Measurements from ENCODE around the gene ALOX15.

The ALOX15 gene

DNA sequence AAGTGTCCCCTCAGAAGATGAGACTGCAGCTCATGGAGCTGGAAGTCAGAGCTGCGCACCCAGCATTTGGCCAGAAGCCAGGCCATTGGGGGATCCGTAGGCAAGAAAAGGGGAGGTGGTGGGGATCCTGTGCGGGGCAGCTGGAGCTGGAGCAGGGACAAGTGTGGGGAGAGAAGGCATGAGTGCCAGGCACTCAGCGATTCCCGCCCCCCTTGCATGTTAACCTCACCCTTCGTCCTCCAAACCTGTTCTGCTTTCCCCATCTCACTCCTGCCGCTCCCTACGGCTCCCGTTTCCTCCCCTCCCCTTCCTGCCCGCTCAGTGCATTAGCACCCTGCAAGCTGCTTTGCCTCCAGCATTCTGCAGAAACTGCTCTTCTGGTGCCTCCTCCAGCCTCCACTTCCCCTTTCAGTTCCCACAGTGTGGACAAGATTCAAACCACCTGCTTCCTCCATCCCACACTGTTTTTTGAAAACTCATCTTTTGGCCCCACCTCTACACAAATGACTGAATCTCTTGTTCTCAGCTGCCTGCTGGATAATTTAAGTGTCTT, 5.6 kb downstream of the ALOX15 start:
- TF ChIP-seq, protein P1, sequence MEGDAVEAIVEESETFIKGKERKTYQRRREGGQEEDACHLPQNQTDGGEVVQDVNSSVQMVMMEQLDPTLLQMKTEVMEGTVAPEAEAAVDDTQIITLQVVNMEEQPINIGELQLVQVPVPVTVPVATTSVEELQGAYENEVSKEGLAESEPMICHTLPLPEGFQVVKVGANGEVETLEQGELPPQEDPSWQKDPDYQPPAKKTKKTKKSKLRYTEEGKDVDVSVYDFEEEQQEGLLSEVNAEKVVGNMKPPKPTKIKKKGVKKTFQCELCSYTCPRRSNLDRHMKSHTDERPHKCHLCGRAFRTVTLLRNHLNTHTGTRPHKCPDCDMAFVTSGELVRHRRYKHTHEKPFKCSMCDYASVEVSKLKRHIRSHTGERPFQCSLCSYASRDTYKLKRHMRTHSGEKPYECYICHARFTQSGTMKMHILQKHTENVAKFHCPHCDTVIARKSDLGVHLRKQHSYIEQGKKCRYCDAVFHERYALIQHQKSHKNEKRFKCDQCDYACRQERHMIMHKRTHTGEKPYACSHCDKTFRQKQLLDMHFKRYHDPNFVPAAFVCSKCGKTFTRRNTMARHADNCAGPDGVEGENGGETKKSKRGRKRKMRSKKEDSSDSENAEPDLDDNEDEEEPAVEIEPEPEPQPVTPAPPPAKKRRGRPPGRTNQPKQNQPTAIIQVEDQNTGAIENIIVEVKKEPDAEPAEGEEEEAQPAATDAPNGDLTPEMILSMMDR (IDR thresholded peaks at IDR 0.05), result no peak
- Histone ChIP-seq H3K36me3 (no peaks in the 10 kb centered on the region), H3K27ac (no peak overlapping the region), H3K4me1 (ENCODE audit: control insufficient read depth in 1 of 2, insufficient read depth in 1 of 2, low read depth in 1 of 2, low read length in 1 of 2) (peaks cover 10% of the 10 kb centered on the region in 2 experiments), H3K4me3 (ENCODE audit: low read depth in 1 of 2, low read length in 1 of 2) (no peak overlapping the region), H3K9me3 (no peaks in the 10 kb centered on the region), H3K27me3 (peaks cover 72% of the 10 kb centered on the region)

DNA sequence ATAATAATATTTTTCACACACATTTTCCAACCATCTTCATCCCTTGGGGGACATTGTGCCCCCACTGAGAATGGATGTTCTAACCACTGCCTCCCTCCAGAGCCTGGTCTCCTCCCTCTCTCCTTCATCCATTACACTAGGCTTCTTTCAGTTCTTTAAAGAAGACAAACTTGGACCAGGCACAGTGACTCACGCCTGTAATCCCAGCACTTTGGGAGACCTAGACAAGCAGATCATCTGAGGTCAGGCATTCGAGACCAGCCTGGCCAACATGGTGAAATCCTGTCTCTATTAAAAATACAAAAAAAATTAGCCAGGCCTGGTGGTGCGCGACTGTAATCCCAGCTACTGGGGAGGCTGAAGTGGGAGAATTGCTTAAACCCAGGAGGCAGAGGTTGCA, 6.5 kb downstream of the ALOX15 start:
- Histone ChIP-seq H3K4me3 (ENCODE audit: low read depth in 1 of 2, low read length in 1 of 2) (no peak overlapping the region), H3K36me3 (no peaks in the 10 kb centered on the region), H3K4me1 (ENCODE audit: control insufficient read depth in 1 of 2, insufficient read depth in 1 of 2, low read depth in 1 of 2, low read length in 1 of 2) (peaks cover 10% of the 10 kb centered on the region in 2 experiments), H3K27ac (no peak overlapping the region), H3K9me3 (no peaks in the 10 kb centered on the region), H3K27me3 (peaks cover 64% of the 10 kb centered on the region)
- TF ChIP-seq, protein P1 (IDR thresholded peaks at IDR 0.05), result no peak

DNA sequence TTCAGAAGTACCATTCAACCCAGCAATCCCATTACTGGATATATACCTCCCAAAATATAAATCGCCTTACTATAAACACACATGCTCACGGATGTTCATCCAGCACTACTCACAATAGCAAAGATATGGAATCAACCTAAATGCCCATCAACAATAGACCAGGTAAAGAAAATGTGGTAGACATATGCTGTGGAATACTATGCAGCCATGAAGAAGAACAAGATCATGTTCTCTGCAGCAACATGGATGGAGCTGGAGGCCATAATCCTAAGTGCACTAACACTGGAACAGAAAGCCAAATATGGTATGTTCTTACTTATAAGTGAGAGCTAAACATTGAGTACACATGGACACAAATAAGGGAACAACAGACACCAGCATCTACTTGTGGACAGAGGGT, 7.8 kb downstream of the ALOX15 start:
- peaks cover 54% of the 10 kb centered on the region for H3K27me3 ChIP-seq
- TF ChIP-seq, protein P1 (IDR thresholded peaks at IDR 0.05), result no peak
- peaks cover 10% of the 10 kb centered on the region in 2 experiments for H3K4me1 ChIP-seq (ENCODE audit: control insufficient read depth in 1 of 2, insufficient read depth in 1 of 2, low read depth in 1 of 2, low read length in 1 of 2)
- no peaks in the 10 kb centered on the region for H3K36me3 ChIP-seq
- no peaks in the 10 kb centered on the region for H3K9me3 ChIP-seq
- no peak overlapping the region for H3K27ac ChIP-seq
- no peak overlapping the region for H3K4me3 ChIP-seq (ENCODE audit: low read depth in 1 of 2, low read length in 1 of 2)

DNA sequence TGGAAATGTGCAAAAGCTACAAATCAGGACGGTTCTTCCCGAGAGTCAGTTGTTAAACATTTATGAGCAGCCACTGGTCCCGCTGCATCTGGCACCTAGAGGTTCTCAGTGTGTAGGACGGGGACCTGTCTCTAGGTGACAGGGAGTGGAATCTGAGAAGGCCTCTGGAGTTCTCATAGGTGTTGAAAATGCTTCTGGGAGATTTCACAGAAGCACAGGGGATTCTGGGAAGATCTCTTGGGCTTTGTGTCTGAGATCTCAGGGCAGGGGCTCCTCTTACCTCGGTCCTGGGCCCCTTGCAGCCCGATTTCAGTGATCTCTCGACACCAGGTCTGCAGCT, 8.9 kb downstream of the ALOX15 start:
- TF ChIP-seq, protein P1 (IDR thresholded peaks at IDR 0.05), result no peak
- Histone ChIP-seq H3K36me3 (no peaks in the 10 kb centered on the region), H3K27me3 (peaks cover 50% of the 10 kb centered on the region), H3K9me3 (no peaks in the 10 kb centered on the region), H3K4me3 (ENCODE audit: low read depth in 1 of 2, low read length in 1 of 2) (no peak overlapping the region), H3K4me1 (ENCODE audit: control insufficient read depth in 1 of 2, insufficient read depth in 1 of 2, low read depth in 1 of 2, low read length in 1 of 2) (peaks cover 10% of the 10 kb centered on the region in 2 experiments), H3K27ac (no peak overlapping the region)

DNA sequence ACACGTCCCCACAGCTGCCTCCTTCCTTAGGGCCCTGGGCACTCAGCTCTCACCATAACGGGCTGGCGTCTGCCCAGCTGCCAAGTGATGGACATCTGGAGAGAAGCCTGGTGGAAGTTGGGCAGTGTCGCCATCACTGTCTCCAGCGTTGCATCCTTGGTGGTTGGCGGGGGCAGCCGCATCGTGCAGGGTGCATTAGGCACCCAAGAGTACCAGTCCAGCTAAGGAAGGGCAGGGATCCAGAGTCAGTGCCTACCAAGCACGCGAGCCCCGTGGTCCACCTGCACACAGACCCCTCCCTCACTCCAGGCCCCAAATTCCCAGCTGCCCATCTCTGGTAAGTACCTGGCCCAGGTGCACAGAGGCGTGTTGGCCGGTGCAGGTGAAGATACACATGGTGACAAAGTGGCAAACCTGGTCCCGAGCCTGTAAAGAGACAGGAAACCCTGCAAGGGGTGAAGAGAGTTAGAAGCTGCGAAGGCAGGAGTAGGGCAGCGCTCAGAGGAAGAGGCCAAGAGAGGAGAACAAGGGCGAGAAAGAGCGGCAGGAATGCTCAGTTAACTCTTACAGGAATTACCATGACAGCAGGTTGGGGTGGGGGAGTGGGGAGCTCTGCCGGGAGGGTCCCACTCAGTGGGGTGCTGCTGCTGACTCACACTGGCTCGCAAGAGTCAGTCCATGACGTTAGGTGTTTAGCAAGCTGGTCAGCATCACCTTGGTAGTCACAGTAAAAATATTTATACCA, 9.5 kb downstream of the ALOX15 start:
- H3K4me1 ChIP-seq (ENCODE audit: control insufficient read depth in 1 of 2, insufficient read depth in 1 of 2, low read depth in 1 of 2, low read length in 1 of 2), result peaks cover 10% of the 10 kb centered on the region in 2 experiments
- H3K9me3 ChIP-seq, result no peaks in the 10 kb centered on the region
- no peak overlapping the region for H3K4me3 ChIP-seq (ENCODE audit: low read depth in 1 of 2, low read length in 1 of 2)
- peaks cover 50% of the 10 kb centered on the region for H3K27me3 ChIP-seq
- no peaks in the 10 kb centered on the region for H3K36me3 ChIP-seq
- no peak overlapping the region for H3K27ac ChIP-seq
- TF ChIP-seq, protein P1 (IDR thresholded peaks at IDR 0.05), result no peak

Measured in neutrophil (primary cell).